GM21390 (cell line): ENCODE measurements around the gene PRKG1.
A peak's percentile ranks its signal among the peaks of the same experiment; 100 is the strongest.
"Not testable (repeated sequence)": the region's sequence is repeated elsewhere in the genome, so short reads cannot be mapped to it uniquely, and the experiment has no call there.

Experiments
- ATAC-seq: cut with Tn5 transposase; IDR thresholded peaks from one replicate; pipeline ENCODE4 v1.9.1; 2021; ENCODE audit not compliant: unreplicated experiment

PRKG1 gene

DNA sequence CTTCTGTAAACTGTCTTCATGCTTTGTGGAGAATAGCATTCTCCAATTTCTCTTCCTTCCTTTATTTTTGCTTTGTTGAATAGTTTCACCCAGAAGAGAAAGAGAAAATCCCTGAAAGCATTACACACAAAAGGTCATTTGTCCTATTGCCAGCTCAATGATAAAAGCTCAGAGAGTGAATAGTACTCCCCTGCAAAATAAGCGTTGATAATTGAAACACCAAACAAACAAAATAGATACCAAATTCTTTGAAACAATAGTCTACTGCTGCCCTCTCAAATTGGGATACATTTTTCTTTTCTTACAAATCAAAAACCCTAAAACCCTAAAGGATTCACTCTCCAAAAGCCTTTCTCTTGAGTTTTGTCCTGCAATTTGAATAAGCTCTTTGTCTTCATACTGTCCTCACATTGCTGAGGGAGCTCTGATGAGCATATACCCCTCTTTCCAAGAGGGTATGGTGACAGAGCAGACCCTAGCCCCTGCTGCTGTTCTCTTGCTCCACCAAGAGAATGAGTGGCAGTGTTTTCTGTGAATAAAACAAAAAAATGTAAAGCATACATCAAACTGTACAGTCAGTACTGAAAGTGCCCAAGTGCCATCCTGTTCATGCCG, 490.7 kb downstream of the PRKG1 start:
- no peak for ATAC-seq

- ATAC-seq, result no peak
These were observed 493.0 kb downstream of the PRKG1 start for GRCh38 chr10:51567271-51567670.

DNA sequence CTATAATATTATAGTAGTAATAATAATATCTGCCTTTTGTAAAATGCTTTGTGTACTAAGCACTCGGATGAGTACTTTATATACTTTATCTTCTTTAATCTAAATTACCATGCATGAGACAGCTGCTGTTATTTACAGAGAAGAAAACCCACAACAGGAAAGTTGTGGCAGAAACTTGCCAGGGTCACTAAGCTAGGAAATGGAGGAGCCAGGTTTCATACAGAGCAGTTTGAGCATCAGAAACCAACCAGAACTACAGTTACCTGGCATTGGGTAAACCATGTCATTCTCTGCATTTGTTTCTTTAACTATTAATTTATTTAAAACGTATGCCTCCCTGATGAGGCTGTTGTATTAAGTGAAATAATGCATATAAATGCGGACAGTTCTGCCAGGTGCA, 495.2 kb downstream of the PRKG1 start:
- ATAC-seq, result no peak

GRCh38 chr10:51574248-51575048, 500.2 kb downstream of the PRKG1 start:
- ATAC-seq, result no peak

- not testable (repeated sequence) for ATAC-seq
These were observed 506.9 kb downstream of the PRKG1 start for GRCh38 chr10:51581196-51581595.

GRCh38 chr10:51583976-51584375, 509.7 kb downstream of the PRKG1 start:
- ATAC-seq, result no peak

DNA sequence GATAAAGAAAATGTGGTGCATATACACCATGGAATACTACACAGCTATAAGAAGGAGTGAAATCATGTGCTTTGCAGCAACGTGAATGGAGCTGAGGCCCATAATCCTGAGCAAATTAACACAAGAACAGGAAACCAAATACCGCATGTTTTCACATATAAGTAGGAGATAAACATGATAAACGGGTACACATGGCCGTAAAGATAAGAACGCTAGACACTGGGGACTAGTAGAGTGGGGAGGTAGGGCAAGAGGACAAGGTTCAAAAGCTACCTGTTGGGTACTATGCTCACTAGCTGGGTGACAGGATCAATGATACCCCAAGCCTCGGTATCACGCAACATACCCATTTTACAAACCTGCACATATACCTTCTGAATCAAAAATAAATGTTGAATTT, 511.5 kb downstream of the PRKG1 start:
- no peak for ATAC-seq

GRCh38 chr10:51588984-51589383, 514.7 kb downstream of the PRKG1 start:
- no peak for ATAC-seq

GRCh38 chr10:51590818-51591217, 516.5 kb downstream of the PRKG1 start:
- no peak for ATAC-seq

DNA sequence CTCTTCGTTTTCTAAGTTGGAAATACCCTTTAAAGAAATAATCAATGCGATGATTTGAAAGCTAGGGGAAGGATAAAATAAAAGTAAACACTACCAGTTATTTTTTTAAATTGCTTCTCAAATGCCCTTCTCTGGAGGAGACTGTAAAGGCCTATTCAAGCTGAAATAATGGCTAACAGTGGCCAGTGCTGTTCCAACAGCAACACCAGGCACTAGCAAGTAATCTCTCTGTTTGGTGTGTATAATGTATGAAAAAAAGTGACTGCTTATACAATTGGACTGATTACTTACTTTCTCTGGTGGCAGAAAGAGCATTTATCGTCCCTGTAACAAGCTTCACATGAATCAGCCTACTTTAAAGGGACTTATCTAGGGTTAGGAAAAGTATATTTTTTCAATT, 522.4 kb downstream of the PRKG1 start:
- ATAC-seq, result no peak

- ATAC-seq, result no peak
These were observed 525.4 kb downstream of the PRKG1 start for GRCh38 chr10:51599647-51600046.

- no peak for ATAC-seq
These were observed 528.0 kb downstream of the PRKG1 start for GRCh38 chr10:51602326-51602725.

- ATAC-seq, result no peak
These were observed 530.3 kb downstream of the PRKG1 start for GRCh38 chr10:51604579-51604978.

DNA sequence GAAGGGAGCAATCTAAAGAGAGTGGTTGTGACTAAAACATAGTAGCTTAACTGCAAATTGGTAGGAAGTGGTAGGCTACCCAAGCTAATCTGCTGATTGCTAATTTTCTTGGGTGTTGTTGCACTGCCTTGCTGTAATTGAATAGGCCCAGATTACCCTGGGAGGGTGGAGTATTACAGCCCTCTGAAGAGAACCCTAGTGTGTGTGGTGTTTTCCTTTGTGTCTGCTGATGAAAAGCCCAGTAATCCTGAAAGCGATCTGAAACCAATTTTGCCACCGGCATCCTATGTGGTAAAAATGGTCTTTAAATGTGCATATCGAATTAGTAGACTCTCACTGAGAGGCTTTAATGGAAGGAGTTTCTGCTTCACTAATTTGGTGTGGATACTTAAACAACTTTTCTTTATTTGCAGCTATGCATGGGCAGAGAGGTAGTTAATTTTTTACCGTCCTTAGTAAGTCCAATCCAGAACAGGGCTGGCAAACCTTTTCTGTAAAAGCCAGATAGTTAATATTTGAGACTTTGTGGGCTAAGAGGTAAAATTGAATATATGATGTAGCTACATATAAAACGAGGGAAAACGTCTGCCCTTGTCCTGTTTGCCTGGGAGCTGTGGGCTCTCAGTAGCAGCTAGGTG, 532.7 kb downstream of the PRKG1 start:
- ATAC-seq, result no peak

GRCh38 chr10:51607463-51607835, 533.2 kb downstream of the PRKG1 start:
- ATAC-seq, result no peak

DNA sequence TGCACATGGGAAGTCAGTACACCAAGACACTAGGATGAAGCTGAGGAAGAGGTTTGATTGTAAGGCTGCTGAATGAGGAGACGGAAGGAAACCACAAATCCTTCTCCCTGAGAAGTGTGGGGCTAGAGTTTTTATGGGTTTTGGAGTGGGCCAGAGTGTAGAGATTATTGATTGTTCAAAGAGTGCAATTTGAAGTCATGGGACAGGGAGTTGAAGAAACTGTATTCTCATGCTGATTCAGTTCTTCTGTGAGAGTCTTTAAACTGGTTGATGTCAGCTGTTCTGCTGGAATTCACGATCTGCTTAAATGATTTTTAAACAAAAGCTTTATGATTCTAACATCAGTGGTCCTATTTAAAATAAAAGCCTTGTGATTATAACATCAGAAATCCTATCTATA, 533.9 kb downstream of the PRKG1 start:
- no peak for ATAC-seq

GRCh38 chr10:51615764-51616298, 541.5 kb downstream of the PRKG1 start:
- no peak for ATAC-seq

DNA sequence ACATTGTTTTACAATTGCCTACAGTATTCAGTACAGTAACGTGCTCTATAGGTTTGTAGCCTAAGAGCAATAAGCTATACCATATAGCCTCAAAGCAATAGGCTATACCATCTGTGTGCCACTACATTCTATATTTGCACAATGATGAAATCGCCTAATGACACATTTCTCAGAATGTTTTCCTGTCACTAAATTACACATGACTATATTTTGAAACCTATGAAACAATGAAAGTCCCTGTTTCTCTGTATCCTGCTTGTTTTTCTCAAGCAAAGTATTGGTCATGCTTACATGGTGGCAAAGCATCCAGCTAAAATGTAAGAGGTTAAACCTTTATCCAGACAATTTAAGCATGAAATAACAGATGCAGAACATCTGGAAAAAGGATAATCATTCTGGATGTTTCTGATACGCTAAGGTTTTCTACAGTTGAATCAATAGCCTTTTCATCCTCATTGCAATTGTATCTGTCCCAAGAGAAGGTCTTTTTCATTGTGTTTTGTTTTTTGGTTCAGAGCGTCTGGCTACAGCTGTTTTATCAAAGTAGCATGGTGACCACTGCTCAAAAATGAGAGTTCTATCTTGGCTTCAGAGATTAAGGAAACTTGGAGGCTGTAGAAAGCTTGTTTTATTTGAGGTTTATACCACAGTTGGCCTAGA, 543.4 kb downstream of the PRKG1 start:
- ATAC-seq, result peak; percentile 42

- no peak for ATAC-seq
These were observed 545.1 kb downstream of the PRKG1 start for GRCh38 chr10:51619365-51619764.

GRCh38 chr10:51620131-51620530, 545.8 kb downstream of the PRKG1 start:
- ATAC-seq, result peak; percentile 29

- ATAC-seq, result no peak
These were observed 549.7 kb downstream of the PRKG1 start for GRCh38 chr10:51624013-51624412.
